ENCODE measurements around the gene BANK1. TPM values are rescaled to one million over a fixed set of nuclear protein-coding genes. Genes with fewer than 3 reads are reported as not detected.

BANK1 gene
- total and polyA plus RNA-seq, 2 of the 8 experiments (the other 6 are each of a cell fraction or from before 2014, with no cell fraction given): 0.59 to 0.93 TPM

DNA sequence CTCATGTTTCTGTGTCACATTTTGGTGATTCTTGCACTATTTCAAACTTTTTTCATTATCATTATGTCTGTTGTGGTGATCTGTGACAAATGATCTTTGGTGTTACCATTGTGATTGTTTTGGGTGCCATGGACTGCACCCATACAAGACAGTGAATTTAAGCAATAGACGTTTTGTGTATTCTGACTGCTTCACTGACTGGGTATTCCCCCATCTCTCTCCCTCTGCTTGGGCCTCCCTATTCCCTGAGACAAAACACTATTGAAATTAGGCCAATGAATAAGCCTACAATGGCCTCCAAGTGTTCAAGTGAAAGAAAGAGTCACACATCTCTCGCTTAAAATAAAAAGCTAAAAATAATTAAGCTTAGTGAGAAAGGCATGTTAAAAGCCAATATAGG lies 60.2 kb downstream of the BANK1 start:
- no peak overlapping the region for H3K4me3 ChIP-seq (ENCODE audit: extremely low read depth in 1 of 4, insufficient read depth in 2 of 4, low read depth in 3 of 4, low read length in 4 of 4)
- H4K8ac ChIP-seq (ENCODE audit: extremely low read depth, insufficient read depth, low read length): no peak overlapping the region
- H3K79me2 ChIP-seq (ENCODE audit: control insufficient read depth in 1 of 2, insufficient read depth in 2 of 2, low read length in 2 of 2): no peaks in the 10 kb centered on the region
- no peak for FAIRE-seq
- no peak overlapping the region for H2BK120ac ChIP-seq (replicated peaks; ENCODE audit: low read depth, low read length)
- H2AK5ac ChIP-seq (ENCODE audit: low read depth, low read length): no peak overlapping the region
- H3K23ac ChIP-seq (ENCODE audit: insufficient read length): no peak overlapping the region
- no peak overlapping the region for H3K56ac ChIP-seq (replicated peaks; ENCODE audit: insufficient read length, low read depth, low read length)
- H2BK12ac ChIP-seq (ENCODE audit: low read depth, low read length): no peak overlapping the region
- H3K23me2 ChIP-seq (ENCODE audit: low read depth, low read length): no peaks in the 10 kb centered on the region; the same call in 1 of the 2 replicates
- CTCF ChIA-PET (ENCODE audit: partially characterized antibody): no interaction called here
- H3K4me2 ChIP-seq (ENCODE audit: insufficient read depth in 1 of 2, low read depth in 2 of 2, low read length in 2 of 2): no peak overlapping the region
- H3K36me3 ChIP-seq (ENCODE audit: control insufficient read depth in 2 of 4, insufficient read depth in 4 of 4, low read length in 3 of 4): no peaks in the 10 kb centered on the region
- DNase-seq (ENCODE audit: low read depth in 1 of 2, low spot score in 2 of 2): no peak
- H3K18ac ChIP-seq (ENCODE audit: extremely low read depth, low read length): no peak overlapping the region
- no peaks in the 10 kb centered on the region for H4K20me1 ChIP-seq (replicated peaks in 1 of 2; ENCODE audit: control insufficient read depth in 1 of 2, insufficient read depth in 2 of 2, low read length in 2 of 2)
- no peak overlapping the region for H3K4ac ChIP-seq (replicated peaks; ENCODE audit: insufficient read length, low read depth, low read length)
- 89% methylated on average over 2 of the region's 2 CpGs; no CpG with 5 or more reads in 1 of the 2 experiments for WGBS, 2 experiments (ENCODE audit: extremely low coverage in 1 of 2, insufficient coverage in 1 of 2, insufficient read length in 1 of 2, insufficient replicate concordance in 2 of 2, low coverage in 1 of 2, low lambda C conversion rate in 2 of 2, missing lambda C conversion rate in 1 of 2)
- no peak overlapping the region for H3K27ac ChIP-seq (ENCODE audit: low read depth, low read length)
- no peak overlapping the region for H2AFZ ChIP-seq (ENCODE audit: low read length)
- H3K79me1 ChIP-seq (ENCODE audit: low read depth, low read length): no peaks in the 10 kb centered on the region
- no peak overlapping the region for H4K5ac ChIP-seq (ENCODE audit: insufficient read length, low read depth, low read length)
- no peak overlapping the region for H4K91ac ChIP-seq (replicated peaks; ENCODE audit: insufficient read length, low read length)
- H2BK15ac ChIP-seq (ENCODE audit: low read length): no peak overlapping the region
- no peaks in the 10 kb centered on the region for H3K9me3 ChIP-seq (ENCODE audit: insufficient read depth in 2 of 2, low read depth in 1 of 2, low read length in 1 of 2)
- POLR2A ChIA-PET (ENCODE audit: partially characterized antibody): no interaction called here
- no peak overlapping the region for H3K9ac ChIP-seq (replicated peaks in 1 of 4; ENCODE audit: extremely low read depth in 1 of 4, low read depth in 3 of 4, low read length in 3 of 4)
- TF ChIP-seq JUN (IDR thresholded peaks at IDR 0.05; ENCODE audit: low read depth, low read length) (no peak), RAD21 (IDR thresholded peaks at IDR 0.05 in 1 of 2, conservative IDR thresholded peaks at IDR 0.05 in 1 of 2; ENCODE audit: low read depth in 2 of 2, low read length in 2 of 2) (no peak), CBX8 (IDR thresholded peaks at IDR 0.05; ENCODE audit: borderline replicate concordance, low read depth, low read length) (no peak), SIRT6 (IDR thresholded peaks at IDR 0.05; ENCODE audit: low read length) (no peak), JUND (IDR thresholded peaks at IDR 0.05; ENCODE audit: low read length) (no peak), RXRA (IDR thresholded peaks at IDR 0.05; ENCODE audit: insufficient read depth, low read depth, low read length) (no peak), EGR1 (IDR thresholded peaks at IDR 0.05; ENCODE audit: borderline replicate concordance, low read depth, low read length) (no peak), ZNF274 (IDR thresholded peaks at IDR 0.05; ENCODE audit: borderline replicate concordance, extremely low read depth, low read length) (no peak), BACH1 (IDR thresholded peaks at IDR 0.05; ENCODE audit: low read length) (no peak), GTF2F1 (IDR thresholded peaks at IDR 0.05; ENCODE audit: borderline replicate concordance, low read depth, low read length) (no peak), TEAD4 (IDR thresholded peaks at IDR 0.05; ENCODE audit: low read depth, low read length) (no peak), CBX5 (IDR thresholded peaks at IDR 0.05; ENCODE audit: low read depth, low read length) (no peak), TAF7 (optimal IDR thresholded peaks at IDR 0.05; ENCODE audit: borderline replicate concordance, low read depth, low read length) (no peak), EZH2 (IDR thresholded peaks at IDR 0.05; ENCODE audit: low read depth, low read length, severe bottlenecking) (no peak), RFX5 (IDR thresholded peaks at IDR 0.05; ENCODE audit: borderline replicate concordance, low read depth, low read length) (no peak)
- H2BK5ac ChIP-seq (ENCODE audit: low read depth, low read length): no peak overlapping the region
- H3K14ac ChIP-seq (ENCODE audit: insufficient read length): no peak overlapping the region
- no peak overlapping the region for H2BK20ac ChIP-seq (ENCODE audit: low read length)
- no peaks in the 10 kb centered on the region for H3K27me3 ChIP-seq (replicated peaks in 1 of 4; ENCODE audit: control insufficient read depth in 3 of 4, extremely low read depth in 1 of 4, insufficient read depth in 3 of 4, low read length in 3 of 4)
- no peaks in the 10 kb centered on the region for H3K4me1 ChIP-seq (replicated peaks in 1 of 4; ENCODE audit: control insufficient read depth in 3 of 4, insufficient read depth in 4 of 4, low read length in 3 of 4)
